MCF 10A (cell line): ENCODE results near the gene SLC35D1. TPM values are rescaled to one million over a fixed set of nuclear protein-coding genes. Genes with fewer than 3 reads are reported as not detected.
A peak's percentile ranks its signal among the peaks of the same experiment; 100 is the strongest.

Experiments used
- BruUV-seq: library from RNA; stranded (reverse); fragments of 400-500 nt; replicated peaks from 2 replicates; lab custom pipeline; 2021; lab: Mats Ljungman, UMichigan
- CTCF ChIA-PET: fragments of 300-600 bp; sonication (Branson Sonifier 250); formaldehyde crosslinking; extraction: SDS; loops from one replicate; lab custom pipeline; 2021; ENCODE audit warnings: antibody characterized with exemption, inconsistent platforms; lab: Yijun Ruan, JAX
- POLR2A ChIA-PET: fragments of 300-600, 350-650 bp; sonication (Branson Sonifier 250); formaldehyde crosslinking; extraction: SDS; loops from one replicate; lab custom pipeline; 2020; ENCODE audit warnings: antibody characterized with exemption, inconsistent platforms; lab: Yijun Ruan, JAX
- DNase-seq: peaks from one replicate; pipeline ENCODE4 v3.0.0-alpha.2; 2018; ENCODE audit not compliant: unreplicated experiment
- H3K27ac Mint-ChIP-seq: one replicate; pipeline ENCODE4 v1.8.0; 2022; ENCODE audit warnings: mild to moderate bottlenecking, low read depth, mixed read lengths; ENCODE audit not compliant: unreplicated experiment
- H3K27me3 Mint-ChIP-seq: one replicate; pipeline ENCODE4 v1.8.0; 2022; ENCODE audit warnings: mixed read lengths; ENCODE audit not compliant: insufficient read depth, unreplicated experiment
- H3K36me3 Mint-ChIP-seq: one replicate; pipeline ENCODE4 v1.8.0; 2022; ENCODE audit warnings: mild to moderate bottlenecking, moderate library complexity, mixed read lengths; ENCODE audit not compliant: insufficient read depth, unreplicated experiment
- H3K4me1 Mint-ChIP-seq: one replicate; pipeline ENCODE4 v1.8.0; 2022; ENCODE audit warnings: mixed read lengths; ENCODE audit not compliant: insufficient read depth, unreplicated experiment
- H3K4me3 Mint-ChIP-seq: one replicate; pipeline ENCODE4 v1.8.0; 2022; ENCODE audit warnings: mild to moderate bottlenecking, moderate library complexity, mixed read lengths; ENCODE audit not compliant: unreplicated experiment
- H3K9me3 Mint-ChIP-seq: one replicate; pipeline ENCODE4 v1.8.0; 2022; ENCODE audit warnings: mixed read lengths; ENCODE audit not compliant: unreplicated experiment
- intact Hi-C: fragments of 100-400 bp; cut with micrococcal nuclease; formaldehyde crosslinking; loops from 2 replicates; pipeline ENCODE4 v1.14.1; 2022
- total RNA-seq: library from RNA; stranded (reverse); gene quantifications from 2 replicates; pipeline ENCODE4 v1.2.3, GENCODE V29; 2022
- TF ChIP-seq, protein P1 (sequence below): fragments of 200-600 bp; IDR thresholded peaks from one replicate; pipeline ENCODE4 v1.8.0; 2022; ENCODE audit warnings: antibody characterized with exemption, mild to moderate bottlenecking; ENCODE audit not compliant: unreplicated experiment

SLC35D1 gene
- total RNA-seq, 1 experiment from 2014 or later, result 11.5 TPM

DNA sequence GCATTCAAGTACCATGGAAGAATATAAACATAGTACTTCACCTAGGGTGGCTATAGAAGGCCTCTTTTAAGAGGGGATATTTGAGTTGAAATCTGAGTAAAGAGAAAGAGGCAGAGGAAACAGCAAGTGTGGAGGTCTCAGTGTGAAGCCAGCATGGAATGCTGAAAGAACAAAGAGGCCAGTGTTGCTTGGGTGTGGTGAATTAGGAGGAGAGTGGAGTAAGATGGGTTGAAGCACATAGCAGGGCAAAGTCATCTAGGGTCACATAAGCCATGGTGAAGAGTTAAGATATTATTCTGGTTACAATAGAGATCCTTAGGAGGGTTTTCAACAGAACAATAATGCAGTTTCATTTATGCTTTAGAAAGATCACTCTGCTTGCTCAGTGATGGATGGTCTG, 43.4 kb upstream of the SLC35D1 start:
- Mint-ChIP-seq H3K9me3 (no peaks in the 10 kb centered on the region), H3K4me1 (peaks cover 5% of the 10 kb centered on the region), H3K4me3 (no peak overlapping the region), H3K36me3 (no peaks in the 10 kb centered on the region), H3K27me3 (no peaks in the 10 kb centered on the region), H3K27ac (no peak overlapping the region)
- TF ChIP-seq, protein P1, sequence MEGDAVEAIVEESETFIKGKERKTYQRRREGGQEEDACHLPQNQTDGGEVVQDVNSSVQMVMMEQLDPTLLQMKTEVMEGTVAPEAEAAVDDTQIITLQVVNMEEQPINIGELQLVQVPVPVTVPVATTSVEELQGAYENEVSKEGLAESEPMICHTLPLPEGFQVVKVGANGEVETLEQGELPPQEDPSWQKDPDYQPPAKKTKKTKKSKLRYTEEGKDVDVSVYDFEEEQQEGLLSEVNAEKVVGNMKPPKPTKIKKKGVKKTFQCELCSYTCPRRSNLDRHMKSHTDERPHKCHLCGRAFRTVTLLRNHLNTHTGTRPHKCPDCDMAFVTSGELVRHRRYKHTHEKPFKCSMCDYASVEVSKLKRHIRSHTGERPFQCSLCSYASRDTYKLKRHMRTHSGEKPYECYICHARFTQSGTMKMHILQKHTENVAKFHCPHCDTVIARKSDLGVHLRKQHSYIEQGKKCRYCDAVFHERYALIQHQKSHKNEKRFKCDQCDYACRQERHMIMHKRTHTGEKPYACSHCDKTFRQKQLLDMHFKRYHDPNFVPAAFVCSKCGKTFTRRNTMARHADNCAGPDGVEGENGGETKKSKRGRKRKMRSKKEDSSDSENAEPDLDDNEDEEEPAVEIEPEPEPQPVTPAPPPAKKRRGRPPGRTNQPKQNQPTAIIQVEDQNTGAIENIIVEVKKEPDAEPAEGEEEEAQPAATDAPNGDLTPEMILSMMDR, result no peak
- ChIA-PET POLR2A (no interaction called here), CTCF (no interaction called here)
- DNase-seq, result no peak
- intact Hi-C loops, result no loop called here
- no TSS peak for BruUV-seq

DNA sequence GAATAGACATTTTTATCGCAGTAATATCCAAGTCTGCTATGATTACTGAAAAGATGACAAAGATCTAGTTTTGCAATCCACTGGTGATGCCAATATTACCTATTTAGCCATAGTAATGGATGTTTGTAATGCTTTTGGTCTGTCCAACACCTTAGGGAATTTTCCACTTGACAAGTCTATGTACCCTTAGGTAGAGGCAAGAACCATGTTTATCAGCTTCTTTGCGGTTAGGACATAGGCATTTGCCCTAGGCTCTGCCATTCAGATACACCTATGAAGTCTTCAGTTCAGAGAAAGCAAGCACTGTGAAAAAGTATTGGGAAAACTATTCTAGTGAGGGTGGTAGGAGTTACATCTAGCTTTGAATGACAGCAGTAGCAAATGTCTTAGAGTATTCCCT, 40.2 kb upstream of the SLC35D1 start:
- Mint-ChIP-seq H3K27me3 (no peaks in the 10 kb centered on the region), H3K4me1 (peaks cover 5% of the 10 kb centered on the region), H3K36me3 (no peaks in the 10 kb centered on the region), H3K4me3 (no peak overlapping the region), H3K9me3 (no peaks in the 10 kb centered on the region), H3K27ac (no peak overlapping the region)
- TF ChIP-seq, protein P1, result no peak
- POLR2A ChIA-PET, result interaction anchor here (0.8 to 1.3 kb wide), 2 partner anchors 32 to 54 kb away, joined by 3 read pairs; no protein-coding TSS in a partner anchor
- intact Hi-C loops, result no loop called here
- no TSS peak for BruUV-seq
- CTCF ChIA-PET, result no interaction called here
- DNase-seq, result peak; percentile 3

DNA sequence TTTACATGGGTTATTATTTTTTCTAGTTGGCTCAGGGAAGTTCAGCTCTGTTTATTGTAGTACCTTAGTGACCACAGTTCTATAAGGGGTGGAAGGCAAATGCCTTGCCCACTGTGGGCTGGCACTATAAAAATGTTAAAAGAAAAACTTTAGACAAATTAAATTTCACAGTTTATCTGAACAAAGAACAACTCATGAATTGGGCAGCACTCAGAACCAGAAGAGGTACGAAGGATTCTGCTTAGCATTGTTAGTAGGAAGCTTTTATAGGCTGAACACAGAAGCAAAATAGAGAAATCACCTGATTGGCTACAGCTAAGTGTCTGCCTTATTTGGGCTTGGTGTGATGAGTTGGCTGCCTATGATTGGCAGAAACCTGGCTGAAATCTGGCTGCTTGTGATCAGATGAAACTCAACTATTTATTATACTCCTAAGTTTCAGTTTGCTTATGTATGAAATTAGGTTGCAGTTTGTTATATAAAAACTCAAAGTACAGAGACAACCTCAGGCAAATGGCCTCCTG, 35.8 kb upstream of the SLC35D1 start:
- intact Hi-C loops, result no loop called here
- BruUV-seq, result no TSS peak
- H3K4me3 Mint-ChIP-seq, result no peak overlapping the region
- POLR2A ChIA-PET, result interaction anchor here (1.0 kb wide), 1 partner anchor 14 kb away, joined by 3 read pairs; no protein-coding TSS in a partner anchor
- H3K9me3 Mint-ChIP-seq, result no peaks in the 10 kb centered on the region
- no peaks in the 10 kb centered on the region for H3K36me3 Mint-ChIP-seq
- no peaks in the 10 kb centered on the region for H3K27me3 Mint-ChIP-seq
- TF ChIP-seq, protein P1, result no peak
- CTCF ChIA-PET, result interaction anchor here (0.7 kb wide), 1 partner anchor 339 kb away, joined by 3 read pairs; no protein-coding TSS in a partner anchor
- DNase-seq, result no peak
- H3K4me1 Mint-ChIP-seq, result no peaks in the 10 kb centered on the region
- no peak overlapping the region for H3K27ac Mint-ChIP-seq

DNA sequence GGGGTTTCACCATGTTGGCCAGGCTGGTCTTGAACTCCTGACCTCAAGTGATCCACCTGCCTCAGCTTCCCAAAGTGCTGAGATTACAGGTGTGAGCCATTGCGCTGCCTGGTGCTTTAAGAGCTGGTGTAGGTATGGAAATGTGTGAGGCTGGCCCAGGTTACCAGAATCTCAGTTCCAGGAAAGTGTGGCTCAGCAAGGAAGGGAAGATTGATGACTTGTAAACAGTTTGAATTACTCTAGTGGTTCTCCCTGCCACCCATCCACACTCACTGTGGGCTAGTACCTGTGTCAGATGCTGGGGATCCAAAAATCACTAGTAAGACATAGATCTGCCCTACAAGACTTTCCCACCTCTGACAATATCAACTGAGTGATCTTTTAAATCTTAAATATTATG, 34.5 kb upstream of the SLC35D1 start:
- Mint-ChIP-seq H3K27me3 (no peaks in the 10 kb centered on the region), H3K9me3 (no peaks in the 10 kb centered on the region), H3K36me3 (no peaks in the 10 kb centered on the region), H3K4me1 (no peaks in the 10 kb centered on the region), H3K4me3 (no peak overlapping the region), H3K27ac (no peak overlapping the region)
- DNase-seq, result no peak
- no TSS peak for BruUV-seq
- CTCF ChIA-PET, result interaction anchor here (1.7 kb wide), 1 partner anchor 14 kb away, joined by 4 read pairs; no protein-coding TSS in a partner anchor
- intact Hi-C loops, result no loop called here
- POLR2A ChIA-PET, result no interaction called here
- TF ChIP-seq, protein P1, result no peak
